ENCODE measurements around the gene IQCE.

GRCh38 chr7:2635810-2636701 is 77.3 kb downstream of the IQCE start:
- no peak for TF ChIP-seq CTCF (IDR thresholded peaks at IDR 0.05)
- no peak for TF ChIP-seq EZH2 (IDR thresholded peaks at IDR 0.05; ENCODE audit: borderline replicate concordance, insufficient read depth, low read depth, low read length, poor library complexity, severe bottlenecking)
